Panc1 (cell line): ENCODE measurements around the gene CDAN1. TPM values are rescaled to one million over a fixed set of nuclear protein-coding genes. Genes with fewer than 3 reads are reported as not detected.
A peak's percentile ranks its signal among the peaks of the same experiment; 100 is the strongest.

Experiments used
- ATAC-seq: fragments of 200-7000 bp; cut with Tn5 transposase; 2 replicates; pipeline ENCODE4 v1.9.1; 2020; ENCODE audit warnings: mild to moderate bottlenecking, moderate library complexity
- BruUV-seq: library from RNA; stranded (reverse); fragments of 400-500 nt; replicated peaks from 2 replicates; lab custom pipeline; 2021; lab: Mats Ljungman, UMichigan
- CTCF ChIA-PET: fragments of 300-600 bp; sonication (Branson Sonifier 250); formaldehyde crosslinking; loops from one replicate; lab custom pipeline; 2022; ENCODE audit warnings: antibody characterized with exemption; lab: Charles Lee
- POLR2A ChIA-PET: fragments of 300-600 bp; sonication (Branson Sonifier 250); formaldehyde crosslinking; loops from one replicate; lab custom pipeline; 2022; ENCODE audit warnings: antibody characterized with exemption; lab: Charles Lee
- DNase-seq: peaks from one replicate; pipeline ENCODE4 v3.0.0-alpha.2; 2010; ENCODE audit warnings: low read depth, low spot score
- H3K27ac ChIP-seq: 2 replicates; pipeline ENCODE4 v1.5.1; 2011; ENCODE audit warnings: mild to moderate bottlenecking, low read length, inconsistent platforms
- H3K27me3 ChIP-seq: fragments of 200-500 bp; sonication (Bioruptor generic); 2 replicates; pipeline ENCODE4 v1.6.0; 2014; ENCODE audit warnings: low read length, inconsistent platforms; ENCODE audit not compliant: control insufficient read depth, insufficient read depth
- H3K36me3 ChIP-seq: fragments of 200-500 bp; sonication (Bioruptor generic); 2 replicates; pipeline ENCODE4 v1.5.1; 2014; ENCODE audit warnings: inconsistent platforms, mild to moderate bottlenecking, low read length, moderate library complexity; ENCODE audit not compliant: control insufficient read depth, insufficient read depth
- H3K4me1 ChIP-seq: 2 replicates; pipeline ENCODE4 v1.5.1; 2011; ENCODE audit warnings: inconsistent platforms, mild to moderate bottlenecking, low read length, moderate library complexity; ENCODE audit not compliant: control insufficient read depth, insufficient read depth
- H3K4me3 ChIP-seq, 2 experiments: 2 replicates each; pipeline ENCODE4 v1.5.1; 2011 to 2012; ENCODE audit warnings: low read depth in 2 of 2, low read length in 2 of 2, mild to moderate bottlenecking in 2 of 2, inconsistent platforms in 1 of 2, moderate library complexity in 1 of 2
- H3K9me3 ChIP-seq: fragments of 200-500 bp; sonication (Bioruptor generic); 2 replicates; pipeline ENCODE4 v1.5.1; 2014; ENCODE audit warnings: low read depth, mild to moderate bottlenecking, inconsistent platforms, low read length, moderate library complexity; ENCODE audit not compliant: control insufficient read depth, insufficient read depth
- CTCF ChIP-seq: fragments of 450-650 bp; IDR thresholded peaks from 2 replicates; pipeline ENCODE4 v1.5.1; 2017; ENCODE audit warnings: mild to moderate bottlenecking
- POLR2AphosphoS5 ChIP-seq: IDR thresholded peaks from 2 replicates; pipeline ENCODE4 v1.6.1; 2012; ENCODE audit warnings: mild to moderate bottlenecking, low read depth, low read length, moderate library complexity
- REST ChIP-seq, 2 experiments: IDR thresholded peaks; 2 replicates each; pipeline ENCODE4 v1.6.1; 2011 to 2012; ENCODE audit warnings: low read depth in 2 of 2, control low read depth in 1 of 2, low read length in 1 of 2, mild to moderate bottlenecking in 1 of 2, moderate library complexity in 1 of 2; ENCODE audit not compliant: insufficient read depth in 1 of 2
- SIN3A ChIP-seq: IDR thresholded peaks from 2 replicates; pipeline ENCODE4 v1.6.1; 2012; ENCODE audit warnings: low read depth, mild to moderate bottlenecking, low read length, moderate library complexity, borderline replicate concordance; ENCODE audit not compliant: insufficient read depth
- TCF7L2 ChIP-seq: IDR thresholded peaks from 2 replicates; pipeline ENCODE4 v1.6.1; 2011; ENCODE audit warnings: mild to moderate bottlenecking, low read depth, low read length, inconsistent platforms
- in situ Hi-C: cut with HindIII; loops from 2 replicates; pipeline ENCODE4 v1.10.0; 2016; ENCODE audit warnings: low sequenced_read_pairs, low pct_unique_long_range_greater_than_20kb
- intact Hi-C: fragments of 100-400 bp; cut with micrococcal nuclease; formaldehyde crosslinking; loops from one replicate; pipeline ENCODE4 v1.10.0; 2022; ENCODE audit not compliant: unreplicated experiment
- total RNA-seq: library from RNA; stranded (reverse); gene quantifications from one replicate; pipeline ENCODE4 v1.2.1, GENCODE V29; 2021; ENCODE audit not compliant: unreplicated experiment

The CDAN1 gene
- total RNA-seq, 1 experiment from 2014 or later = 41.1 TPM

GRCh38 chr15:42707068-42707467 lies 29.9 kb downstream of the CDAN1 start:
- ChIA-PET POLR2A (no interaction called here), CTCF (no interaction called here)
- Histone ChIP-seq H3K4me3 (no peak overlapping the region), H3K4me1 (no peaks in the 10 kb centered on the region), H3K27ac (no peak overlapping the region), H3K9me3 (no peaks in the 10 kb centered on the region), H3K36me3 (no peaks in the 10 kb centered on the region), H3K27me3 (no peaks in the 10 kb centered on the region)
- no peak for TF ChIP-seq CTCF
- TF ChIP-seq POLR2AphosphoS5 = no peak
- TF ChIP-seq SIN3A = no peak
- TF ChIP-seq TCF7L2 = no peak
- no peak for TF ChIP-seq REST (IDR thresholded peaks at IDR 0.05; ENCODE audit: insufficient read depth in 1 of 2, low read depth in 2 of 2, low read length in 1 of 2)
- intact Hi-C loops (no loop called here), in situ Hi-C loops (no loop called here)
- ATAC-seq = no peak
- BruUV-seq = no TSS peak
- DNase-seq = peak; percentile 15

- intact Hi-C loops (no loop called here), in situ Hi-C loops (no loop called here)
- TF ChIP-seq TCF7L2 (no peak), SIN3A (no peak), CTCF (no peak), REST (IDR thresholded peaks at IDR 0.05; ENCODE audit: insufficient read depth in 1 of 2, low read depth in 2 of 2, low read length in 1 of 2) (no peak), POLR2AphosphoS5 (no peak)
- no TSS peak for BruUV-seq
- H3K36me3 ChIP-seq = no peaks in the 10 kb centered on the region
- DNase-seq (no peak), ATAC-seq (no peak)
- H3K4me3 ChIP-seq = no peak overlapping the region
- no peak overlapping the region for H3K27ac ChIP-seq
- H3K4me1 ChIP-seq = no peaks in the 10 kb centered on the region
- no peaks in the 10 kb centered on the region for H3K27me3 ChIP-seq
- POLR2A ChIA-PET = no interaction called here
- no peaks in the 10 kb centered on the region for H3K9me3 ChIP-seq
- CTCF ChIA-PET = interaction anchor here (1.1 kb wide), 1 partner anchor 14 kb away, joined by 3 read pairs; no protein-coding TSS in a partner anchor
Observed at GRCh38 chr15:42705336-42705735, 31.6 kb downstream of the CDAN1 start.
